Keratinocyte (primary cell): ENCODE results near the gene SRR. TPM values are rescaled to one million over a fixed set of nuclear protein-coding genes. Genes with fewer than 3 reads are reported as not detected.

Source experiments
- DNase-seq: peaks from one replicate; pipeline ENCODE4 v3.0.0-alpha.2; 2011; ENCODE audit warnings: low read depth, missing footprints, low spot score
- FAIRE-seq: peaks from 2 replicates; lab custom pipeline; 2011; peaks lifted over from hg19 to GRCh38; lab: Jason Lieb, UNC
- H2AFZ ChIP-seq: 2 replicates; pipeline ENCODE4 v1.6.0; 2012; ENCODE audit warnings: low read length, control low read depth, inconsistent platforms; ENCODE audit not compliant: control insufficient read depth
- H3K27ac ChIP-seq: 2 replicates; pipeline ENCODE4 v1.5.1; 2011; ENCODE audit warnings: low read length; ENCODE audit not compliant: control insufficient read depth, insufficient read depth
- H3K27me3 ChIP-seq: 3 replicates; pipeline ENCODE4 v1.6.0; 2011; ENCODE audit warnings: low read length; ENCODE audit not compliant: control insufficient read depth, insufficient read depth; ENCODE audit errors: extremely low read depth
- H3K36me3 ChIP-seq, 2 experiments: 2 replicates in 1 of 2; 3 replicates in 1 of 2; pipeline ENCODE4 v1.5.1; 2011; ENCODE audit warnings: low read length in 2 of 2, mild to moderate bottlenecking in 1 of 2; ENCODE audit not compliant: control insufficient read depth in 2 of 2, insufficient read depth in 2 of 2; ENCODE audit errors: extremely low read depth in 1 of 2
- H3K4me1 ChIP-seq: 3 replicates; pipeline ENCODE4 v1.5.1; 2011; ENCODE audit warnings: low read length; ENCODE audit not compliant: control insufficient read depth, insufficient read depth; ENCODE audit errors: extremely low read depth
- H3K4me2 ChIP-seq: 3 replicates; pipeline ENCODE4 v1.6.0; 2011; ENCODE audit warnings: low read depth, low read length; ENCODE audit not compliant: control insufficient read depth, insufficient read depth; ENCODE audit errors: extremely low read depth
- H3K4me3 ChIP-seq, 3 experiments: fragments of 200-600 bp in 1 of 3; sonication (generic) in 1 of 3; 2 replicates in 2 of 3; 3 replicates in 1 of 3; pipeline ENCODE4 v1.5.1; 2011 to 2016; ENCODE audit warnings: low read length in 3 of 3, mild to moderate bottlenecking in 3 of 3, control low read depth in 2 of 3, inconsistent platforms in 1 of 3, low read depth in 1 of 3, mixed read lengths in 1 of 3, mixed run types in 1 of 3, moderate library complexity in 1 of 3; ENCODE audit not compliant: control insufficient read depth in 2 of 3, insufficient read depth in 2 of 3; ENCODE audit errors: extremely low read depth in 1 of 3
- H3K79me2 ChIP-seq: 2 replicates; pipeline ENCODE4 v1.6.0; 2012; ENCODE audit warnings: low read length; ENCODE audit not compliant: control insufficient read depth, insufficient read depth
- H3K9ac ChIP-seq: 3 replicates; pipeline ENCODE4 v1.6.0; 2011; ENCODE audit warnings: low read length; ENCODE audit not compliant: control insufficient read depth, insufficient read depth; ENCODE audit errors: extremely low read depth
- H3K9me1 ChIP-seq: 3 replicates; pipeline ENCODE4 v1.6.0; 2011; ENCODE audit warnings: low read length; ENCODE audit not compliant: control insufficient read depth, insufficient read depth; ENCODE audit errors: extremely low read depth
- H3K9me3 ChIP-seq: 2 replicates; pipeline ENCODE4 v1.5.1; 2012; ENCODE audit warnings: low read depth, low read length; ENCODE audit not compliant: control insufficient read depth
- H4K20me1 ChIP-seq: 3 replicates; pipeline ENCODE4 v1.6.0; 2011; ENCODE audit warnings: low read length; ENCODE audit not compliant: control insufficient read depth, insufficient read depth; ENCODE audit errors: extremely low read depth
- EZH2 ChIP-seq: IDR thresholded peaks from one replicate; pipeline ENCODE4 v1.6.1; 2012; ENCODE audit warnings: inconsistent platforms, mild to moderate bottlenecking, low read length, moderate library complexity
- dilution Hi-C: fragments of 300-500 bp; cut with MboI; formaldehyde crosslinking; loops from one replicate; pipeline ENCODE4 v1.7.0; 2020; ENCODE audit warnings: low sequenced_read_pairs; ENCODE audit not compliant: extremely low pct_ligation_motif_present
- polyA plus RNA-seq, 5 experiments: library from polyadenylated mRNA; depleted of rRNA in 3 of 5; stranded (reverse) in 3 of 5; stranded (forward) in 1 of 5; unstranded in 1 of 5; fragments of >200 nt; gene quantifications; 1 replicate in 1 of 5; 2 replicates in 3 of 5; 3 replicates in 1 of 5; pipeline versions ENCODE4 v1.2.1 to v1.2.3, GENCODE V29; 2011 to 2012; ENCODE audit warnings: missing spikeins in 2 of 5, low read depth in 1 of 5, low replicate concordance in 1 of 5
- TF ChIP-seq, protein P1 (sequence below), 3 experiments: IDR thresholded peaks in 1 of 3; conservative IDR thresholded peaks in 1 of 3; optimal IDR thresholded peaks in 1 of 3; 2 replicates in 2 of 3; 3 replicates in 1 of 3; pipeline versions ENCODE3 to v1.5.1; 2011; ENCODE audit warnings: low read length in 3 of 3, mild to moderate bottlenecking in 3 of 3, moderate library complexity in 2 of 3, control low read depth in 1 of 3, inconsistent platforms in 1 of 3; ENCODE audit not compliant: insufficient read depth in 2 of 3; ENCODE audit errors: extremely low read depth in 1 of 3

Gene SRR
- polyA plus RNA-seq, 1 donor (not counting 4 experiments of a cell fraction or from before 2014, with no cell fraction given) = 17.7 TPM

- Histone ChIP-seq H3K9me3 (no peaks in the 10 kb centered on the region), H3K9ac (no peak overlapping the region), H3K79me2 (peaks cover 8% of the 10 kb centered on the region), H3K27me3 (no peaks in the 10 kb centered on the region), H3K4me2 (no peak overlapping the region), H4K20me1 (no peaks in the 10 kb centered on the region), H3K4me3 (no peak overlapping the region), H3K9me1 (no peaks in the 10 kb centered on the region), H3K4me1 (no peaks in the 10 kb centered on the region), H3K36me3 (peaks cover 16 to 25% of the 10 kb centered on the region in 2 experiments), H2AFZ (no peak overlapping the region), H3K27ac (no peak overlapping the region)
- no peak for TF ChIP-seq EZH2
- TF ChIP-seq, protein P1, sequence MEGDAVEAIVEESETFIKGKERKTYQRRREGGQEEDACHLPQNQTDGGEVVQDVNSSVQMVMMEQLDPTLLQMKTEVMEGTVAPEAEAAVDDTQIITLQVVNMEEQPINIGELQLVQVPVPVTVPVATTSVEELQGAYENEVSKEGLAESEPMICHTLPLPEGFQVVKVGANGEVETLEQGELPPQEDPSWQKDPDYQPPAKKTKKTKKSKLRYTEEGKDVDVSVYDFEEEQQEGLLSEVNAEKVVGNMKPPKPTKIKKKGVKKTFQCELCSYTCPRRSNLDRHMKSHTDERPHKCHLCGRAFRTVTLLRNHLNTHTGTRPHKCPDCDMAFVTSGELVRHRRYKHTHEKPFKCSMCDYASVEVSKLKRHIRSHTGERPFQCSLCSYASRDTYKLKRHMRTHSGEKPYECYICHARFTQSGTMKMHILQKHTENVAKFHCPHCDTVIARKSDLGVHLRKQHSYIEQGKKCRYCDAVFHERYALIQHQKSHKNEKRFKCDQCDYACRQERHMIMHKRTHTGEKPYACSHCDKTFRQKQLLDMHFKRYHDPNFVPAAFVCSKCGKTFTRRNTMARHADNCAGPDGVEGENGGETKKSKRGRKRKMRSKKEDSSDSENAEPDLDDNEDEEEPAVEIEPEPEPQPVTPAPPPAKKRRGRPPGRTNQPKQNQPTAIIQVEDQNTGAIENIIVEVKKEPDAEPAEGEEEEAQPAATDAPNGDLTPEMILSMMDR (optimal IDR thresholded peaks at IDR 0.05 in 1 of 3, IDR thresholded peaks at IDR 0.05 in 1 of 3, conservative IDR thresholded peaks at IDR 0.05 in 1 of 3; ENCODE audit: extremely low read depth in 1 of 3, insufficient read depth in 2 of 3, low read length in 3 of 3) = no peak
- dilution Hi-C loops = no loop called here
- FAIRE-seq (no peak), DNase-seq (no peak)
Measured at GRCh38 chr17:2289878-2290478, 13.8 kb upstream of the SRR start.

DNA sequence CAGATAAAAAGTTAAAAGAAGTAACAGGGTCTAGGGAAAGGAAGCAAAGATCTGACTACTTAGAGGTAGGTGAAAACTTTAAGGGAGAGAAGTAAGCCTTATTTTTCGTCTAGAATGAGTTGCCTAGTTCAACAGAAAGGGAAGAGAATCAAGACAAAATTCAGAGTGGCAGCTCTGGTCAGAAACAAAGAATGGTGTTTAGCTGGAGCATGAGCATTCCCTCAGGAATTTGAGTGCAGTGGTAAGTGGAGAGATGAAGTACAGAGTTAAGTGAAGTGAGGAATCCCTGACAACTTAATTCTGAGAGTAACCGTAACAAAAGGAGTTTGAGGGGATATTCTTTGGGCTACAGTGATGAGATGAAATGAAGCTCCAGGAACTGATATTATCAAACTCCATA lies 11.7 kb upstream of the SRR start:
- DNase-seq = no peak

More for the DNA sequence above, 11.7 kb upstream of the SRR start:
- Histone ChIP-seq H3K27ac (no peak overlapping the region), H2AFZ (no peak overlapping the region), H3K4me2 (no peak overlapping the region), H4K20me1 (no peaks in the 10 kb centered on the region), H3K4me1 (peaks cover 6% of the 10 kb centered on the region), H3K36me3 (peaks cover 26 to 35% of the 10 kb centered on the region in 2 experiments), H3K79me2 (peaks cover 15% of the 10 kb centered on the region), H3K9me1 (peaks cover 3% of the 10 kb centered on the region), H3K4me3 (no peak overlapping the region), H3K9me3 (no peaks in the 10 kb centered on the region), H3K27me3 (no peaks in the 10 kb centered on the region), H3K9ac (no peak overlapping the region)
- dilution Hi-C loops = no loop called here
- TF ChIP-seq, protein P1 (optimal IDR thresholded peaks at IDR 0.05 in 1 of 3, IDR thresholded peaks at IDR 0.05 in 1 of 3, conservative IDR thresholded peaks at IDR 0.05 in 1 of 3; ENCODE audit: extremely low read depth in 1 of 3, insufficient read depth in 2 of 3, low read length in 3 of 3) = no peak
- no peak for TF ChIP-seq EZH2
- FAIRE-seq = no peak
